ENCODE measurements around the gene PIM3.

- TF ChIP-seq EGR1 (IDR thresholded peaks at IDR 0.05; ENCODE audit: borderline replicate concordance, low read depth, low read length) = no peak
- no peak for TF ChIP-seq CTCF (IDR thresholded peaks at IDR 0.05; ENCODE audit: control extremely low read depth in 1 of 3, insufficient read depth in 1 of 3, low read depth in 1 of 3, low read length in 3 of 3)
- TF ChIP-seq CEBPB (IDR thresholded peaks at IDR 0.05; ENCODE audit: low read depth, low read length) = no peak
- no peak for TF ChIP-seq POLR2A (IDR thresholded peaks at IDR 0.05; ENCODE audit: control extremely low read depth in 1 of 2, low read depth in 2 of 2, low read length in 2 of 2)
- no peak for TF ChIP-seq ZNF274 (IDR thresholded peaks at IDR 0.05; ENCODE audit: borderline replicate concordance, extremely low read depth, low read length)
- no peak for TF ChIP-seq FOSL1 (IDR thresholded peaks at IDR 0.05; ENCODE audit: insufficient read depth, low read depth, low read length)
- no peak for TF ChIP-seq JUND (IDR thresholded peaks at IDR 0.05; ENCODE audit: low read length)
- no peak for TF ChIP-seq PHF8 (conservative IDR thresholded peaks at IDR 0.05; ENCODE audit: low read depth, low read length)
- TF ChIP-seq USF2 (IDR thresholded peaks at IDR 0.05; ENCODE audit: low read length) = no peak
- no peak for TF ChIP-seq YY1 (IDR thresholded peaks at IDR 0.05; ENCODE audit: low read depth, low read length)
- TF ChIP-seq SP1 (IDR thresholded peaks at IDR 0.05; ENCODE audit: low read depth, low read length) = no peak
- no peak for TF ChIP-seq SP2 (IDR thresholded peaks at IDR 0.05; ENCODE audit: low read length)
- no peak for TF ChIP-seq ATF3 (IDR thresholded peaks at IDR 0.05; ENCODE audit: insufficient read depth, low read depth, low read length)
Measured at GRCh38 chr22:49999946-50000586, 39.5 kb downstream of the PIM3 start.

Data from H1 (cell line).